Measurements from ENCODE around the gene PERCC1. TPM values are rescaled to one million over a fixed set of nuclear protein-coding genes. Genes with fewer than 3 reads are reported as not detected.
A peak's percentile ranks its signal among the peaks of the same experiment; 100 is the strongest.

Gene PERCC1
- total RNA-seq, 1 donor from 2014 or later: not detected

DNA sequence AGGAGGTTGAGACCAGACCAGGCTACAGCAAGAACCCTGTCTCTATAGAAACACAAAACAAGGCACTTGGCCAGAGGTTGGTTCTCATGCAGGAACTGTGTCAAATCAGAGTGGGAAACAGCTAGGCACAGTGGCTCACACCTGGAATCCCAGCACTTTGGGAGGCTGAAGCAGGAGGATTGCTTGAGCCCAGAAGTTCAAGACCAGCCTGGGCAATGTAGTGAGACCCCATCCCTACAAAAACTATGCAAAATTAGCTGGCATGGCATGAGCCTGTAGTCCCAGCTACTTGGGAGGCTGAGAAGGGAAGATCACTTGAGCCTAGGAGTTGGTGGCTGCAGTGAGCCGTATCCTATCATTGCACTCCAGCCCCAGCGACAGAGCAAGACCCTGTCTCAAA is 18.0 kb upstream of the PERCC1 start:
- H3K9me3 Mint-ChIP-seq (ENCODE audit: unreplicated experiment): no peaks in the 10 kb centered on the region

DNA sequence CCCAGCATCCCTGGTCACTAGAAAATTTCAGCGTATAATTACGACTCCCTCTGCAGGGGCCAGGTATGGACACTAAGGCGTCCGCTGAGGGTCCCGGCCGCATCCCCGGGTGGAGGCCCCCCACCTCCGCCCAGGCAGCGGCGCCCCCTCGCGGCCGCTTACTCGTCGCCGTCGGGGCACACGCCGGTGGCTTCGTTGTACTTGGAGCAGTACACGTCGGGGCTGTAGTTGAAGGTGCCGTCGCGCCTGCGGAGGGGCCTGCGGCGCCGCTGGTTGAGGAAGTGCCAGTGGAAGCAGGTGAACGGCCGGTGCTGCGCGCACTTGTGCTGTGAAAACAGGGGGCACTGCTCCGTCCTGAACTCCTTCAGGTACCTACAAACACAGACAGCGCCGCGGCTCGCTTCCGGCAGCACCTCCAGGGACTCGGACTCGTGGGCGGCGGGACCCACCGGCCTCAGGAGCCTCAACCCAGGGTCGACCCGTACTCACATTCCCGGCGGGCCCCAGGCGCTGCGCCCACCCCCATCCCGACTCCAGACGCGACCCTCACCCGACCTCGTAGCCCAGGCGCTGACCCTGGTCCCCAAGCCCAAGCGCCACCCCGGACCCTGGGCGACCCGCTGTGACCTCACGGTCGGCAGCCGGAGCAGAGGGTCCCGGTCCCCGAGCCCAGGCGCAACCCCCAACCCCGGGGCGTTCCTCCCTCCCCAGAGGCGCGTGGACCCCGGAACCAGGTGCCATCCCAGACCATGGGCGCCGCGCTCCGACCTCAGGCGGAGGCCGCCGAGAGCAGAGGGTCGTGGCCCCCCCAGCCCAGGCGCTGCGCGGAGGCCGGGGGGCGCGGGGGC is 17.0 kb upstream of the PERCC1 start:
- H3K27me3 Mint-ChIP-seq (ENCODE audit: unreplicated experiment): no peaks in the 10 kb centered on the region
- peak overlapping the region; percentile 72 for H3K4me3 Mint-ChIP-seq (ENCODE audit: unreplicated experiment)
- H3K27ac Mint-ChIP-seq (ENCODE audit: unreplicated experiment): peak overlapping the region; percentile 34
- TF ChIP-seq, protein P1, sequence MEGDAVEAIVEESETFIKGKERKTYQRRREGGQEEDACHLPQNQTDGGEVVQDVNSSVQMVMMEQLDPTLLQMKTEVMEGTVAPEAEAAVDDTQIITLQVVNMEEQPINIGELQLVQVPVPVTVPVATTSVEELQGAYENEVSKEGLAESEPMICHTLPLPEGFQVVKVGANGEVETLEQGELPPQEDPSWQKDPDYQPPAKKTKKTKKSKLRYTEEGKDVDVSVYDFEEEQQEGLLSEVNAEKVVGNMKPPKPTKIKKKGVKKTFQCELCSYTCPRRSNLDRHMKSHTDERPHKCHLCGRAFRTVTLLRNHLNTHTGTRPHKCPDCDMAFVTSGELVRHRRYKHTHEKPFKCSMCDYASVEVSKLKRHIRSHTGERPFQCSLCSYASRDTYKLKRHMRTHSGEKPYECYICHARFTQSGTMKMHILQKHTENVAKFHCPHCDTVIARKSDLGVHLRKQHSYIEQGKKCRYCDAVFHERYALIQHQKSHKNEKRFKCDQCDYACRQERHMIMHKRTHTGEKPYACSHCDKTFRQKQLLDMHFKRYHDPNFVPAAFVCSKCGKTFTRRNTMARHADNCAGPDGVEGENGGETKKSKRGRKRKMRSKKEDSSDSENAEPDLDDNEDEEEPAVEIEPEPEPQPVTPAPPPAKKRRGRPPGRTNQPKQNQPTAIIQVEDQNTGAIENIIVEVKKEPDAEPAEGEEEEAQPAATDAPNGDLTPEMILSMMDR (IDR thresholded peaks at IDR 0.05): peak; percentile 77
- H3K9me3 Mint-ChIP-seq (ENCODE audit: unreplicated experiment): no peaks in the 10 kb centered on the region
- H3K4me1 Mint-ChIP-seq (ENCODE audit: unreplicated experiment): peaks cover 14% of the 10 kb centered on the region
- no peak for DNase-seq (ENCODE audit: extremely low spot score, unreplicated experiment)
- H3K36me3 Mint-ChIP-seq (ENCODE audit: unreplicated experiment): no peaks in the 10 kb centered on the region

More for the DNA sequence above, 18.0 kb upstream of the PERCC1 start:
- Mint-ChIP-seq H3K4me3 (ENCODE audit: unreplicated experiment) (no peak overlapping the region), H3K36me3 (ENCODE audit: unreplicated experiment) (no peaks in the 10 kb centered on the region), H3K4me1 (ENCODE audit: unreplicated experiment) (peaks cover 21% of the 10 kb centered on the region), H3K27ac (ENCODE audit: unreplicated experiment) (no peak overlapping the region), H3K27me3 (ENCODE audit: unreplicated experiment) (no peaks in the 10 kb centered on the region)
- TF ChIP-seq, protein P1 (IDR thresholded peaks at IDR 0.05): no peak
- DNase-seq (ENCODE audit: extremely low spot score, unreplicated experiment): no peak

DNA sequence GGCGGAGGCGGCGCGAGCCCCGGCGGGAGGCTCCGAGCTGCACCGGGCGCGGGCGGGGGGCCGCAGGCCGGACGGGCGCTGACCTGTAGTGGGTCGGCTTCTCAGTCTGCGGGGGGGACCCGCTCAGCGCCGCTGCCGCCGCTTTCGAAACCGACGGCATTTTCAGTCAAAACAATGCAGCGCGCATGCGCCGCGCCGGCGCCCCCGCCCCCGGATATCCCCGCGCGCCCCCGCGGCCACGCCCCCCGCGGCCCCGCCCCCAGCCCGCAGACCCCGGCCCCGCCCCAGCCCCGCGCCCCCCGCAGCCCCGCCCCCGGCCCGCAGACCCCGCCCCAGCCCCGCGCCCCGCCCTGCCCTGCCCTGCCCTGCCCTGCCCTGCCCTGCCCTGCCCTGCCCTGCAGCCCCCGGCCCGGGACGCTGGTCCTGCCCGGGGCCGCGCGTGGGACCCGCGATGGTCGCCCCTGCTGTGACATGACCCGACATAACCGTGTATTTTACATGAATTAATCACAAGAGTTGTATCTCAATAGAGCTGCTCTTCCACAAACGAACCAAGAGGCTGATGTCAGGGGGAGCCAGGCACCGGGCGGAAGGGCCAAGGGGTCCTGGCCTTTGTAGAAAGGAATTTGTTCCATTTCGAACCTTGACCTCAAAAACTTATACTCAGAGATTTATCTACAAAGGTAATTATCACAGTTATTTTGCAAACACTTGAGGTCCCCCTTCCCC is 16.2 kb upstream of the PERCC1 start, which contains the start of gene UNKL:
Gene UNKL (minus strand): TSS at position 173 of the 729 bp plus-strand sequence. CDS start 13 bp downstream, at position 160.
- TF ChIP-seq, protein P1 (IDR thresholded peaks at IDR 0.05): no peak
- Mint-ChIP-seq H3K4me3 (ENCODE audit: unreplicated experiment) (peak within 1 kb of the TSS; percentile 73), H3K9me3 (ENCODE audit: unreplicated experiment) (no peaks in the 10 kb centered on the region), H3K36me3 (ENCODE audit: unreplicated experiment) (no peaks in the 10 kb centered on the region), H3K27me3 (ENCODE audit: unreplicated experiment) (no peaks in the 10 kb centered on the region), H3K27ac (ENCODE audit: unreplicated experiment) (peak within 1 kb of the TSS; percentile 78), H3K4me1 (ENCODE audit: unreplicated experiment) (peaks cover 13% of the 10 kb centered on the region)
- DNase-seq (ENCODE audit: extremely low spot score, unreplicated experiment): no peak

DNA sequence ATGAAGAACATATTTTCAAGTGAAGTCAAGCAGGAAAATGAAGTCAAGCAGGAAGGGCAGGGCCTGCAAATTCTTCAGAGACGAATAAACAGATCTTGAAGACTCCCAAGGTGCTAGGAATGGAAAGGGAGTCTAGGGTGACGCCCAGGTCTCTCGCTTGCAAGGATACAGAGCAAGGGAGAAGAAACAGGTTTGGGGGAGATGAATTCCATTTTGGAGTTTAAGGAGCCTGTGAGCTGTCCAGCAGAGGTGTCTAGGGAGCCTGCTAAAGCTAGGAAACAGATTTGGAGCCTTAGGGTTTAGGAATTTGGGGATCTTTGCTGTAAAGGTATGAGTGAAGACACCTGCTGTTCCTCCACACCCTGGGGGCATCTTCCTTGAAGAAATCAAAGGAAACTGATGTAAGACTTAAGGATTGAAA is 14.3 kb upstream of the PERCC1 start:
- no peak for DNase-seq (ENCODE audit: extremely low spot score, unreplicated experiment)
- no peak overlapping the region for H3K4me3 Mint-ChIP-seq (ENCODE audit: unreplicated experiment)
- H3K27me3 Mint-ChIP-seq (ENCODE audit: unreplicated experiment): no peaks in the 10 kb centered on the region

More for the DNA sequence above, 14.3 kb upstream of the PERCC1 start:
- Mint-ChIP-seq H3K36me3 (ENCODE audit: unreplicated experiment) (no peaks in the 10 kb centered on the region), H3K27ac (ENCODE audit: unreplicated experiment) (peak overlapping the region; percentile 14), H3K9me3 (ENCODE audit: unreplicated experiment) (no peaks in the 10 kb centered on the region), H3K4me1 (ENCODE audit: unreplicated experiment) (peaks cover 22% of the 10 kb centered on the region)
- TF ChIP-seq, protein P1 (IDR thresholded peaks at IDR 0.05): no peak

Measured in osteocyte (in vitro differentiated cells).